Activated B cell treated with CpG ODN at 0.5 μM for 24 hours (primary cell): ENCODE results near the gene OR10A4. TPM values are rescaled to one million over a fixed set of nuclear protein-coding genes. Genes with fewer than 3 reads are reported as not detected.

Experiments used
- ATAC-seq: fragments of 200-7000 bp; cut with Tn5 transposase; one replicate; pipeline ENCODE4 v1.10.0; 2021; ENCODE audit warnings: low read depth, mild to moderate bottlenecking, moderate library complexity
- CTCF ChIA-PET: fragments of 350-600 bp; sonication (Branson Sonifier 250); formaldehyde crosslinking; loops from one replicate; lab custom pipeline; 2021; ENCODE audit warnings: antibody characterized with exemption; lab: Charles Lee
- POLR2A ChIA-PET: fragments of 350-600 bp; sonication (Branson Sonifier 250); formaldehyde crosslinking; loops from one replicate; lab custom pipeline; 2021; ENCODE audit warnings: antibody characterized with exemption; lab: Charles Lee
- DNase-seq: peaks from one replicate; pipeline ENCODE4 v3.0.0; 2022
- H3K27ac Mint-ChIP-seq: one replicate; pipeline ENCODE4 v1.8.0; 2020; ENCODE audit warnings: mixed read lengths
- H3K27me3 Mint-ChIP-seq: one replicate; pipeline ENCODE4 v1.8.0; 2021; ENCODE audit warnings: mixed read lengths
- H3K36me3 Mint-ChIP-seq: one replicate; pipeline ENCODE4 v1.8.0; 2021; ENCODE audit warnings: low read depth, mixed read lengths
- H3K4me1 Mint-ChIP-seq: one replicate; pipeline ENCODE4 v1.8.0; 2021; ENCODE audit warnings: mixed read lengths
- H3K4me3 Mint-ChIP-seq: one replicate; pipeline ENCODE4 v1.8.0; 2020; ENCODE audit warnings: mild to moderate bottlenecking, mixed read lengths
- H3K9me3 Mint-ChIP-seq: one replicate; pipeline ENCODE4 v1.8.0; 2020; ENCODE audit warnings: mixed read lengths
- intact Hi-C: fragments of 100-400 bp; cut with micrococcal nuclease; formaldehyde crosslinking; loops from one replicate; pipeline ENCODE4 v1.15.1; 2024
- total RNA-seq: library from RNA; stranded (reverse); gene quantifications from 2 replicates; pipeline ENCODE4 v1.2.3, GENCODE V29; 2022
- TF ChIP-seq, protein P1 (sequence below): fragments of 200-600 bp; IDR thresholded peaks from one replicate; pipeline ENCODE4 v1.8.0; 2022; ENCODE audit warnings: antibody characterized with exemption, mild to moderate bottlenecking

The OR10A4 gene
- total RNA-seq, 1 donor from 2014 or later: not detected

DNA sequence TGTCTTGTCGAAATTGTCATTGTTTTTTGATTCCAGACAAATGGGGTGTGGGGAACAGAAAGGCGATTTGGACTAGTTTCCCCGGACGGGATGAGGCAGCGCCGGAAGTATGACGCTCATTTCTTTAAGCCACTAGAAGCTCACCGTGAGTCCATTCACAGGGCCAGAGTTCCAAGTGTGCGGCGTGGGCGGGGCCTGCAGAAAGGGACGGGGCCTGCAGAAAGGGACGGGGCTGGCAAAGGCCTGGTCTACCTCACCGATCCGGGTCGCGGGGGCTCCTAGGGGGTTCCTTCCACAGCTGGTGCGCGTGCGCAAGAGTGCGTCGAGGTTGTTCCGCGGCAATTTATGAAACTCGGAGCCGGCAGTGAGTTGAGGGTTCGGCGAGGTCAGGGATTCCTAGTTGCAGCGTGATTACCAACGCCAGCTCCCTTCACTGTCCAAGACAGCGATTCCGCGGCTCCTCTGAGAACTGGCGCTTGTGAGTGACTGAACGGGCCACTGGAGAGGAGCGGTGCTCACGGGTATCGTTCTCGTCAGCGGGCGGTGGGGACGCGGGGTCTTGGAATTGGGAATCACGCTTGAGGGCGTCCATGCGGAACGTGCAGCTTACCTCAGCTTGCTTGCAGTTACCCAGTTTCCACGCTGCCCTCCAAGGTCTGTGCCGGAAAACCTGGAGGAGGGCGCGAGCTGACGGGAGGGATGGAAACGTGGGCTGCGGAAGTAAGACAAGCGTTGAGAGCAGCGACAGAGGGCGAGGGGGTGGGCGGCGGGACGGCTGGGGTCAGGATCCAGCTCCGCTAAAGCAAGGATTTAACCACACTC is 50.0 kb downstream of the OR10A4 start, which contains the start of gene ZNF215:
Gene ZNF215 (plus strand): TSS at position 219 of the 822 bp plus-strand sequence. CDS start 5,847 bp downstream, outside the sequence.
- CTCF ChIA-PET: interaction anchor here (1.3 kb wide), 1 partner anchor 114 kb away, joined by 4 read pairs; no protein-coding TSS in a partner anchor
- Mint-ChIP-seq H3K4me1 (peaks cover 19% of the 10 kb centered on the region), H3K27me3 (no peaks in the 10 kb centered on the region), H3K9me3 (no peaks in the 10 kb centered on the region), H3K36me3 (peaks cover 2% of the 10 kb centered on the region), H3K27ac (peak within 1 kb of the TSS; percentile 81), H3K4me3 (peak within 1 kb of the TSS; percentile 93)
- peak; percentile 76 for ATAC-seq
- POLR2A ChIA-PET: interaction anchor here (1.4 kb wide), 1 partner anchor 13 kb away, joined by 5 read pairs; no protein-coding TSS in a partner anchor
- TF ChIP-seq, protein P1, sequence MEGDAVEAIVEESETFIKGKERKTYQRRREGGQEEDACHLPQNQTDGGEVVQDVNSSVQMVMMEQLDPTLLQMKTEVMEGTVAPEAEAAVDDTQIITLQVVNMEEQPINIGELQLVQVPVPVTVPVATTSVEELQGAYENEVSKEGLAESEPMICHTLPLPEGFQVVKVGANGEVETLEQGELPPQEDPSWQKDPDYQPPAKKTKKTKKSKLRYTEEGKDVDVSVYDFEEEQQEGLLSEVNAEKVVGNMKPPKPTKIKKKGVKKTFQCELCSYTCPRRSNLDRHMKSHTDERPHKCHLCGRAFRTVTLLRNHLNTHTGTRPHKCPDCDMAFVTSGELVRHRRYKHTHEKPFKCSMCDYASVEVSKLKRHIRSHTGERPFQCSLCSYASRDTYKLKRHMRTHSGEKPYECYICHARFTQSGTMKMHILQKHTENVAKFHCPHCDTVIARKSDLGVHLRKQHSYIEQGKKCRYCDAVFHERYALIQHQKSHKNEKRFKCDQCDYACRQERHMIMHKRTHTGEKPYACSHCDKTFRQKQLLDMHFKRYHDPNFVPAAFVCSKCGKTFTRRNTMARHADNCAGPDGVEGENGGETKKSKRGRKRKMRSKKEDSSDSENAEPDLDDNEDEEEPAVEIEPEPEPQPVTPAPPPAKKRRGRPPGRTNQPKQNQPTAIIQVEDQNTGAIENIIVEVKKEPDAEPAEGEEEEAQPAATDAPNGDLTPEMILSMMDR: no peak
- peak; percentile 43 for DNase-seq
- intact Hi-C loops: loop anchor here (5.0 to 10.0 kb wide), 3 partner anchors 154 to 588 kb away; partner anchors contain the start of genes OR2AG2 and PPFIBP2

GRCh38 chr11:6927030-6927617 is 50.7 kb downstream of the OR10A4 start:
- DNase-seq (no peak), ATAC-seq (peak; percentile 46)
- H3K27ac Mint-ChIP-seq: peak overlapping the region; percentile 67
- no peaks in the 10 kb centered on the region for H3K9me3 Mint-ChIP-seq
- CTCF ChIA-PET: interaction anchor here (1.3 kb wide), 1 partner anchor 115 kb away, joined by 4 read pairs; no protein-coding TSS in a partner anchor
- TF ChIP-seq, protein P1: no peak
- POLR2A ChIA-PET: interaction anchor here (0.6 to 1.4 kb wide), 2 partner anchors 14 to 62 kb away, joined by 5 read pairs; no protein-coding TSS in a partner anchor
- H3K4me3 Mint-ChIP-seq: peak overlapping the region; percentile 93
- peaks cover 2% of the 10 kb centered on the region for H3K36me3 Mint-ChIP-seq
- H3K4me1 Mint-ChIP-seq: peaks cover 19% of the 10 kb centered on the region
- intact Hi-C loops: loop anchor here (5.0 to 10.0 kb wide), 3 partner anchors 155 to 588 kb away; partner anchors contain the start of genes OR2AG2 and PPFIBP2
- H3K27me3 Mint-ChIP-seq: no peaks in the 10 kb centered on the region

Other genes with a start within 250 kb of the OR10A4 start
- 0.17 and 0.22 TPM in 2 replicates for gene DCHS1, start 220.8 kb upstream of the OR10A4 start, total RNA-seq
- 34.1 and 34.2 TPM in 2 replicates for gene MRPL17, start 193.3 kb upstream of the OR10A4 start, total RNA-seq
- gene OR2AG2, start 104.6 kb upstream of the OR10A4 start, total RNA-seq: 0.07 TPM in 1 of 2 replicates, not detected in the other
- gene OR2AG1, start 93.6 kb upstream of the OR10A4 start, total RNA-seq: not detected in 2 replicates
- 0.18 and 0.20 TPM in 2 replicates for gene OR6A2, start 76.9 kb upstream of the OR10A4 start, total RNA-seq
- not detected in 2 replicates for gene OR10A5, start 30.9 kb upstream of the OR10A4 start, total RNA-seq
- not detected in 2 replicates for gene OR10A2, start 13.6 kb upstream of the OR10A4 start, total RNA-seq
- gene OR2D2, start 15.9 kb downstream of the OR10A4 start, total RNA-seq: not detected in 2 replicates
- not detected in 2 replicates for gene OR2D3, start 44.4 kb downstream of the OR10A4 start, total RNA-seq
- gene ZNF215, start 49.8 kb downstream of the OR10A4 start, total RNA-seq: 5.3 and 5.4 TPM in 2 replicates
- not detected in 2 replicates for gene ZNF214, start 143.7 kb downstream of the OR10A4 start, total RNA-seq
- 0.11 and 0.12 TPM in 2 replicates for gene NLRP14, start 143.9 kb downstream of the OR10A4 start, total RNA-seq
- gene RBMXL2, start 212.4 kb downstream of the OR10A4 start, total RNA-seq: not detected in 2 replicates